GM12878 (cell line): ENCODE measurements around the gene POLD4. TPM values are rescaled to one million over a fixed set of nuclear protein-coding genes. Genes with fewer than 3 reads are reported as not detected.

ENCODE experiments used
- ATAC-seq: fragments of 200-7000 bp; cut with Tn5 transposase; 3 replicates; pipeline ENCODE4 v1.9.1; 2020; ENCODE audit warnings: mild to moderate bottlenecking, moderate library complexity
- BruUV-seq: library from RNA; stranded (reverse); fragments of 400-500 nt; replicated peaks from 2 replicates; lab custom pipeline; 2021; lab: Mats Ljungman, UMichigan
- CTCF ChIA-PET: fragments of 300-600 bp; sonication (Branson Sonifier 250); formaldehyde crosslinking; extraction: SDS; loops from one replicate; lab custom pipeline; 2021; ENCODE audit warnings: inconsistent platforms; lab: Yijun Ruan, JAX
- POLR2A ChIA-PET: fragments of 350-600 bp; formaldehyde crosslinking; extraction: SDS; loops from one replicate; lab custom pipeline; 2021; ENCODE audit warnings: inconsistent platforms; lab: Charles Lee
- RAD21 ChIA-PET: fragments of 300-600 bp; sonication (Branson Sonifier 250); formaldehyde crosslinking; loops from one replicate; lab custom pipeline; 2023; ENCODE audit warnings: antibody characterized with exemption; ENCODE audit not compliant: unreplicated experiment; lab: Charles Lee
- SMC1A ChIA-PET: fragments of 300-600 bp; sonication (Branson Sonifier 250); formaldehyde crosslinking; loops from one replicate; lab custom pipeline; 2023; ENCODE audit not compliant: unreplicated experiment, uncharacterized antibody; lab: Charles Lee
- DNase-seq: peaks from one replicate; pipeline ENCODE4 v3.0.0-alpha.2; 2011; ENCODE audit warnings: low read depth, low spot score
- FAIRE-seq: peaks from 3 replicates; lab custom pipeline; 2011; peaks lifted over from hg19 to GRCh38; lab: Jason Lieb, UNC
- H2AFZ ChIP-seq: 2 replicates; pipeline ENCODE4 v1.6.0; 2011; ENCODE audit warnings: low read depth, low read length, control low read depth; ENCODE audit not compliant: control insufficient read depth
- H3K27ac ChIP-seq: 2 replicates; pipeline ENCODE4 v1.5.1; 2011; ENCODE audit warnings: control low read depth; ENCODE audit not compliant: control insufficient read depth, insufficient read depth
- H3K27me3 ChIP-seq, 2 experiments: replicated peaks in 1 of 2; 2 replicates each; pipeline versions ENCODE4 v1.6.0 to v1.6.1; 2011; ENCODE audit warnings: low read length in 1 of 2; ENCODE audit not compliant: control insufficient read depth in 2 of 2, insufficient read depth in 2 of 2
- H3K36me3 ChIP-seq, 2 experiments: 2 replicates each; pipeline ENCODE4 v1.5.1; 2011; ENCODE audit warnings: low read length in 1 of 2; ENCODE audit not compliant: control insufficient read depth in 2 of 2, insufficient read depth in 2 of 2
- H3K4me1 ChIP-seq: 2 replicates; pipeline ENCODE4 v1.6.1; 2011; ENCODE audit warnings: mild to moderate bottlenecking, low read length, moderate library complexity, mixed read lengths; ENCODE audit not compliant: control insufficient read depth, insufficient read depth
- H3K4me2 ChIP-seq: 2 replicates; pipeline ENCODE4 v1.6.0; 2011; ENCODE audit warnings: control low read depth; ENCODE audit not compliant: control insufficient read depth, insufficient read depth
- H3K4me3 ChIP-seq: fragments of 200-600 bp; sonication (generic); 2 replicates; pipeline ENCODE4 v1.5.1; 2016
- H3K79me2 ChIP-seq: 2 replicates; pipeline ENCODE4 v1.6.0; 2011; ENCODE audit warnings: low read length; ENCODE audit not compliant: control insufficient read depth, insufficient read depth
- H3K9ac ChIP-seq: 2 replicates; pipeline ENCODE4 v1.8.0; 2011; ENCODE audit warnings: low read length, control low read depth, mixed read lengths; ENCODE audit not compliant: control insufficient read depth, insufficient read depth
- H3K9me3 ChIP-seq: replicated peaks from 3 replicates; pipeline ENCODE4 v1.5.1; 2011; ENCODE audit warnings: mild to moderate bottlenecking, low read length; ENCODE audit not compliant: control insufficient read depth, insufficient read depth
- H4K20me1 ChIP-seq: 2 replicates; pipeline ENCODE4 v1.6.0; 2011; ENCODE audit not compliant: control insufficient read depth, insufficient read depth
- IKZF2 ChIP-seq, 2 experiments: fragments of 450-650 bp; IDR thresholded peaks; 2 replicates each; pipeline ENCODE4 v1.6.1; 2017; ENCODE audit warnings: mild to moderate bottlenecking in 2 of 2, moderate library complexity in 2 of 2
- WGBS: methylation state at CpG from one replicate; pipeline ENCODE4 v1.1.6; 2016; ENCODE audit warnings: low lambda C conversion rate; ENCODE audit not compliant: insufficient replicate concordance, insufficient coverage; ENCODE audit errors: missing lambda C conversion rate; 5-methylcytosine and 5-hydroxymethylcytosine counted together
- in situ Hi-C: fragments of 300-500 bp; cut with MboI; formaldehyde crosslinking; loops from 9 replicates; pipeline ENCODE4 v1.14.3; 2018; ENCODE audit warnings: mixed read lengths
- intact Hi-C: fragments of 100-400 bp; cut with micrococcal nuclease; formaldehyde crosslinking; loops from one replicate; pipeline ENCODE4 v1.14.2; 2022; ENCODE audit not compliant: unreplicated experiment
- polyA plus RNA-seq, 11 experiments: library from polyadenylated mRNA; depleted of rRNA in 4 of 11; unstranded in 6 of 11; stranded (reverse) in 5 of 11; fragments of >200 nt; fragmentation: Nextera tagmentation in 4 of 11; fragmentation: Illumina TruSeq in 1 of 11; extraction: Ambion mirVana in 4 of 11; extraction: Trizol in 1 of 11; gene quantifications; 1 replicate in 1 of 11; 2 replicates in 10 of 11; pipeline versions ENCODE4 v1.2.1 to v1.2.3, GENCODE V29; 2011 to 2016; ENCODE audit warnings: inconsistent platforms in 2 of 11, missing spikeins in 2 of 11, low read depth in 1 of 11
- total RNA-seq, 4 experiments: library from RNA; depleted of rRNA in 3 of 4; stranded (reverse); fragments of >200 nt in 3 of 4; fragmentation: Illumina TruSeq in 1 of 4; extraction: Trizol in 1 of 4; gene quantifications; 2 replicates each; pipeline versions ENCODE4 v1.2.1 to v1.2.3, GENCODE V29; 2013 to 2021
- TF ChIP-seq, protein P1 (sequence below): IDR thresholded peaks from 2 replicates; pipeline ENCODE4 v1.6.1; 2012; ENCODE audit warnings: low read depth, low read length, improper control_type of control experiment

Gene POLD4
- total and polyA plus RNA-seq, 10 of the 15 experiments (the other 5 are each of a cell fraction or from before 2014, with no cell fraction given) = 8.1 to 176 (median 88.1) TPM

DNA sequence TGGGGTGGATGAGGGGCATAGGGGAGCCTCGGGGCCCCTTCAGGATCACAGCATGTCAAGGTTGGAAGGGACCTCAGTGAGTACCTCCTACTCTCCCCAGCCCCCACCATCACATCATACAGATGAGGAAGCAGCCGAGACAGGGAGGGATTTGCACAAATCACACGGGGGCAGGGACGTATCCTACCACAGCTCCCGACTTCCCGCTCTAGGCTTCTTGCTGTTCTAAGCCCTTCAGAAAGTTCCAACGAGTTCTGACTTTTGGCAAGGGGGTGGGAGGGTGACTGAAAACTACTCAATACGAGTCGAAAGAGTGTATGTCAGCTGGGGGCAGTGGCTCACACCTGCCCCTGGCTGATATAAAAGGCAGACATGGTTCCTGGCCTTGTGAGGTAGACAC is 33.7 kb upstream of the POLD4 start (continued):
- no peak for TF ChIP-seq IKZF2 (IDR thresholded peaks at IDR 0.05)

- Histone ChIP-seq H3K4me2 (no peak overlapping the region), H3K4me1 (peaks cover 19% of the 10 kb centered on the region), H3K27me3 (peaks cover 0 to 3% of the 10 kb centered on the region in 2 experiments; a peak in 2 of 4 replicates), H3K4me3 (no peak overlapping the region), H2AFZ (no peak overlapping the region), H3K9me3 (no peaks in the 10 kb centered on the region), H3K79me2 (no peaks in the 10 kb centered on the region), H3K27ac (no peak overlapping the region), H3K9ac (no peak overlapping the region), H3K36me3 (no peaks in the 10 kb centered on the region), H4K20me1 (no peaks in the 10 kb centered on the region)
- FAIRE-seq = no peak
- in situ Hi-C loops = loop anchor here (5.0 kb wide), 2 partner anchors 33 to 123 kb away; partner anchors contain the start of gene POLD4
- TF ChIP-seq, protein P1, sequence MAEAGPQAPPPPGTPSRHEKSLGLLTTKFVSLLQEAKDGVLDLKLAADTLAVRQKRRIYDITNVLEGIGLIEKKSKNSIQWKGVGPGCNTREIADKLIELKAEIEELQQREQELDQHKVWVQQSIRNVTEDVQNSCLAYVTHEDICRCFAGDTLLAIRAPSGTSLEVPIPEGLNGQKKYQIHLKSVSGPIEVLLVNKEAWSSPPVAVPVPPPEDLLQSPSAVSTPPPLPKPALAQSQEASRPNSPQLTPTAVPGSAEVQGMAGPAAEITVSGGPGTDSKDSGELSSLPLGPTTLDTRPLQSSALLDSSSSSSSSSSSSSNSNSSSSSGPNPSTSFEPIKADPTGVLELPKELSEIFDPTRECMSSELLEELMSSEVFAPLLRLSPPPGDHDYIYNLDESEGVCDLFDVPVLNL = no peak
- BruUV-seq = no TSS peak
- POLR2A ChIA-PET = interaction anchor here (1.0 kb wide), 1 partner anchor 34 kb away, joined by 3 read pairs; no protein-coding TSS in a partner anchor
- RAD21 ChIA-PET = interaction anchor here (0.8 to 15.0 kb wide), 3 partner anchors 23 to 39 kb away, joined by 3 to 525 read pairs (median 17); partner anchors contain the start of gene POLD4
- WGBS = 73% methylated on average over 3 of the region's 3 CpGs
- ATAC-seq = no peak
- SMC1A ChIA-PET = interaction anchor here (10.2 to 21.3 kb wide), 2 partner anchors 29 to 40 kb away, joined by 200 to 646 read pairs; partner anchors contain the start of gene POLD4
- no peak for DNase-seq
- intact Hi-C loops = no loop called here
- CTCF ChIA-PET = interaction anchor here (1.1 to 25.5 kb wide), 5 partner anchors 23 to 123 kb away, joined by 4 to 1301 read pairs (median 95); partner anchors contain the start of genes CLCF1 and POLD4
These were observed 31.6 kb upstream of the POLD4 start for GRCh38 chr11:67384851-67385366.
